Activated CD8-positive, alpha-beta memory T cell treated with anti-CD3 and anti-CD28 coated beads, Interleukin-2, amount 50 U/mL, for 1 hour (primary cell): ENCODE data around the gene GNGT2.

ENCODE experiments used
- DNase-seq: peaks from one replicate; pipeline ENCODE4 v3.0.0-alpha.2; 2020; ENCODE audit errors: extremely low read depth

Gene GNGT2

GRCh38 chr17:49210158-49211029, at the start of gene GNGT2, which contains the start of gene ABI3:
GNGT2 (minus strand) TSS chr17:49210574; CDS start chr17:49207422, 3,152 bp downstream.
ABI3 (plus strand) TSS chr17:49210707; CDS start chr17:49210725, 18 bp downstream.
- no peak for DNase-seq

GRCh38 chr17:49259663-49260010, 49.3 kb upstream of the GNGT2 start:
- DNase-seq = no peak

GRCh38 chr17:49258394-49258793, 48.0 kb upstream of the GNGT2 start:
- no peak for DNase-seq

- no peak for DNase-seq
Observed at GRCh38 chr17:49255125-49255524, 44.8 kb upstream of the GNGT2 start.

- no peak for DNase-seq
Observed at GRCh38 chr17:49254066-49254465, 43.7 kb upstream of the GNGT2 start.

- DNase-seq = no peak
Observed at GRCh38 chr17:49252148-49252695, 41.8 kb upstream of the GNGT2 start.

- DNase-seq = no peak
Observed at GRCh38 chr17:49249890-49250522, 39.6 kb upstream of the GNGT2 start.

GRCh38 chr17:49249292-49249794, 39.0 kb upstream of the GNGT2 start:
- no peak for DNase-seq

GRCh38 chr17:49247944-49248343, 37.6 kb upstream of the GNGT2 start:
- no peak for DNase-seq

GRCh38 chr17:49244839-49245238, 34.5 kb upstream of the GNGT2 start:
- no peak for DNase-seq

GRCh38 chr17:49242813-49243212, 32.4 kb upstream of the GNGT2 start:
- no peak for DNase-seq

- DNase-seq = no peak
Observed at GRCh38 chr17:49241692-49242397, 31.5 kb upstream of the GNGT2 start.

GRCh38 chr17:49241040-49241439, 30.7 kb upstream of the GNGT2 start:
- DNase-seq = no peak

- no peak for DNase-seq
Observed at GRCh38 chr17:49240619-49241018, 30.2 kb upstream of the GNGT2 start.

GRCh38 chr17:49239963-49240362, 29.6 kb upstream of the GNGT2 start:
- no peak for DNase-seq

- no peak for DNase-seq
Observed at GRCh38 chr17:49235896-49236295, 25.5 kb upstream of the GNGT2 start.

- DNase-seq = no peak
Observed at GRCh38 chr17:49234509-49235080, 24.2 kb upstream of the GNGT2 start.

- DNase-seq = no peak
Observed at GRCh38 chr17:49231563-49231894, 21.2 kb upstream of the GNGT2 start.

GRCh38 chr17:49230636-49231562, 20.5 kb upstream of the GNGT2 start, which contains the start of gene PHOSPHO1:
PHOSPHO1 (minus strand) TSS chr17:49230787; CDS start chr17:49226691, 4,096 bp downstream.
- DNase-seq = no peak

GRCh38 chr17:49229805-49230600, 19.6 kb upstream of the GNGT2 start:
- no peak for DNase-seq
